IMR-90 (cell line): ENCODE data around the gene NPHP4. TPM values are rescaled to one million over a fixed set of nuclear protein-coding genes. Genes with fewer than 3 reads are reported as not detected.

Experiments used
- ATAC-seq: fragments of 200-7000 bp; cut with Tn5 transposase; 2 replicates; pipeline ENCODE4 v1.9.1; 2020; ENCODE audit warnings: low read depth, mild to moderate bottlenecking, moderate library complexity
- BruUV-seq: library from RNA; stranded (reverse); fragments of 400-500 nt; replicated peaks from 2 replicates; lab custom pipeline; 2021; lab: Mats Ljungman, UMichigan
- CTCF ChIA-PET: fragments of 300-600 bp; formaldehyde crosslinking; extraction: SDS; loops from one replicate; lab custom pipeline; 2021; ENCODE audit warnings: antibody characterized with exemption; lab: Yijun Ruan, JAX
- POLR2A ChIA-PET: fragments of 300-600 bp; sonication (Branson Sonifier 250); formaldehyde crosslinking; loops from one replicate; lab custom pipeline; 2022; ENCODE audit warnings: antibody characterized with exemption; ENCODE audit not compliant: unreplicated experiment; lab: Charles Lee
- DNase-seq: peaks from one replicate; pipeline ENCODE4 v3.0.0; 2013
- H2AFZ ChIP-seq: replicated peaks from 2 replicates; pipeline ENCODE3; 2013; ENCODE audit warnings: low read length, mild to moderate bottlenecking; ENCODE audit not compliant: poor library complexity
- H2AK5ac ChIP-seq: 2 replicates; pipeline ENCODE4 v1.6.1; 2013; ENCODE audit warnings: low read depth, low read length, inconsistent platforms
- H2AK9ac ChIP-seq: replicated peaks from 2 replicates; pipeline ENCODE3; 2013; ENCODE audit warnings: mild to moderate bottlenecking, low read depth, low read length, moderate library complexity; ENCODE audit not compliant: poor library complexity
- H2BK120ac ChIP-seq: 2 replicates; pipeline ENCODE4 v1.6.1; 2013; ENCODE audit warnings: low read depth, low read length, inconsistent platforms
- H2BK15ac ChIP-seq: 3 replicates; pipeline ENCODE4 v1.6.1; 2013; ENCODE audit warnings: low read depth, low read length, inconsistent platforms
- H2BK20ac ChIP-seq: 2 replicates; pipeline ENCODE4 v1.6.1; 2013; ENCODE audit warnings: low read depth, mild to moderate bottlenecking, inconsistent platforms, low read length, moderate library complexity
- H2BK5ac ChIP-seq: 2 replicates; pipeline ENCODE4 v1.6.1; 2013; ENCODE audit warnings: mild to moderate bottlenecking, low read depth, low read length, inconsistent platforms; ENCODE audit not compliant: poor library complexity, severe bottlenecking
- H3K14ac ChIP-seq: replicated peaks from 2 replicates; pipeline ENCODE4 v1.6.1; 2013; ENCODE audit warnings: low read depth, low read length, inconsistent platforms
- H3K18ac ChIP-seq: 2 replicates; pipeline ENCODE4 v1.6.1; 2013; ENCODE audit warnings: low read depth, low read length, control low read depth
- H3K23ac ChIP-seq: 2 replicates; pipeline ENCODE4 v1.6.1; 2013; ENCODE audit warnings: low read depth, low read length, inconsistent platforms
- H3K27ac ChIP-seq: 2 replicates; pipeline ENCODE4 v1.5.1; 2013; ENCODE audit warnings: mild to moderate bottlenecking, control low read depth, low read length; ENCODE audit not compliant: insufficient read depth
- H3K27me3 ChIP-seq: 2 replicates; pipeline ENCODE4 v1.6.1; 2013; ENCODE audit warnings: low read length; ENCODE audit not compliant: control insufficient read depth, insufficient read depth
- H3K36me3 ChIP-seq: 2 replicates; pipeline ENCODE4 v1.6.1; 2013; ENCODE audit warnings: low read length, mixed read lengths; ENCODE audit not compliant: control insufficient read depth, insufficient read depth
- H3K4ac ChIP-seq: 2 replicates; pipeline ENCODE4 v1.6.1; 2013; ENCODE audit warnings: low read depth, low read length, inconsistent platforms
- H3K4me1 ChIP-seq: 2 replicates; pipeline ENCODE4 v1.6.1; 2013; ENCODE audit warnings: low read length, mixed read lengths; ENCODE audit not compliant: control insufficient read depth, insufficient read depth
- H3K4me2 ChIP-seq: 2 replicates; pipeline ENCODE4 v1.6.1; 2013; ENCODE audit warnings: low read depth, mild to moderate bottlenecking, control low read depth, low read length, moderate library complexity
- H3K4me3 ChIP-seq: 2 replicates; pipeline ENCODE4 v1.5.1; 2013; ENCODE audit warnings: low read depth, mild to moderate bottlenecking, control low read depth, low read length, moderate library complexity; ENCODE audit not compliant: insufficient read depth
- H3K56ac ChIP-seq: 2 replicates; pipeline ENCODE4 v1.6.1; 2013; ENCODE audit warnings: low read length, inconsistent platforms; ENCODE audit not compliant: insufficient read depth; ENCODE audit errors: extremely low read depth
- H3K79me1 ChIP-seq, 2 experiments: 2 replicates each; pipeline ENCODE4 v1.6.1; 2013; ENCODE audit warnings: low read length in 2 of 2, inconsistent platforms in 1 of 2, low read depth in 1 of 2
- H3K9ac ChIP-seq: 2 replicates; pipeline ENCODE4 v1.6.1; 2013; ENCODE audit warnings: low read depth, low read length, control low read depth
- H3K9me1 ChIP-seq: 2 replicates; pipeline ENCODE4 v1.6.1; 2013; ENCODE audit warnings: low read length, inconsistent platforms; ENCODE audit not compliant: insufficient read depth
- H3K9me3 ChIP-seq: 2 replicates; pipeline ENCODE4 v1.6.1; 2013; ENCODE audit warnings: low read length; ENCODE audit not compliant: control insufficient read depth, insufficient read depth
- H4K20me1 ChIP-seq: 2 replicates; pipeline ENCODE4 v1.6.1; 2013; ENCODE audit warnings: low read length, inconsistent platforms; ENCODE audit not compliant: insufficient read depth
- H4K5ac ChIP-seq: 2 replicates; pipeline ENCODE4 v1.6.1; 2013; ENCODE audit warnings: mild to moderate bottlenecking, low read depth, low read length, control low read depth
- H4K8ac ChIP-seq, 2 experiments: 2 replicates each; pipeline ENCODE4 v1.6.1; 2013; ENCODE audit warnings: low read depth in 2 of 2, low read length in 2 of 2, control low read depth in 1 of 2, inconsistent platforms in 1 of 2
- H4K91ac ChIP-seq: 2 replicates; pipeline ENCODE4 v1.6.1; 2013; ENCODE audit warnings: low read depth, low read length, inconsistent platforms; ENCODE audit not compliant: insufficient read depth
- BHLHE40 ChIP-seq: fragments of 150-350 bp; IDR thresholded peaks from 2 replicates; pipeline ENCODE4 v1.6.1; 2016; ENCODE audit warnings: mild to moderate bottlenecking, low read depth, low read length
- CEBPB ChIP-seq: IDR thresholded peaks from 2 replicates; pipeline ENCODE4 v1.6.1; 2012; ENCODE audit warnings: low read depth, low read length, improper control_type of control experiment
- CHD1 ChIP-seq: IDR thresholded peaks from 2 replicates; pipeline ENCODE4 v1.6.1; 2012; ENCODE audit warnings: low read depth, low read length, improper control_type of control experiment
- CTCF ChIP-seq: conservative IDR thresholded peaks from 2 replicates; pipeline ENCODE4 v1.5.1; 2012; ENCODE audit warnings: mild to moderate bottlenecking, low read depth, low read length, improper control_type of control experiment
- ELK1 ChIP-seq: fragments of 150-350 bp; IDR thresholded peaks from 2 replicates; pipeline ENCODE4 v1.6.1; 2016; ENCODE audit warnings: low read depth, mild to moderate bottlenecking, low read length, moderate library complexity, borderline replicate concordance
- FOS ChIP-seq: fragments of 150-350 bp; IDR thresholded peaks from 2 replicates; pipeline ENCODE4 v1.6.1; 2016; ENCODE audit warnings: low read depth, low read length
- MAFK ChIP-seq: IDR thresholded peaks from 2 replicates; pipeline ENCODE4 v1.6.1; 2012; ENCODE audit warnings: low read depth, low read length, improper control_type of control experiment
- MAZ ChIP-seq: IDR thresholded peaks from 2 replicates; pipeline ENCODE4 v1.6.1; 2012; ENCODE audit warnings: low read depth, mild to moderate bottlenecking, low read length, improper control_type of control experiment, moderate library complexity, borderline replicate concordance
- MXI1 ChIP-seq: IDR thresholded peaks from 2 replicates; pipeline ENCODE4 v1.6.1; 2012; ENCODE audit warnings: low read depth, mild to moderate bottlenecking, low read length, moderate library complexity, borderline replicate concordance
- NFE2L2 ChIP-seq: fragments of 150-350 bp; IDR thresholded peaks from 2 replicates; pipeline ENCODE4 v1.6.1; 2016; ENCODE audit warnings: low read depth, mild to moderate bottlenecking, low read length
- POLR2A ChIP-seq: IDR thresholded peaks from 2 replicates; pipeline ENCODE4 v1.6.1; 2012; ENCODE audit warnings: mild to moderate bottlenecking, low read depth, low read length
- RAD21 ChIP-seq: IDR thresholded peaks from 2 replicates; pipeline ENCODE4 v1.6.1; 2012; ENCODE audit warnings: low read length, improper control_type of control experiment
- RCOR1 ChIP-seq: IDR thresholded peaks from 2 replicates; pipeline ENCODE4 v1.6.1; 2012; ENCODE audit warnings: mild to moderate bottlenecking, low read length, improper control_type of control experiment; ENCODE audit not compliant: insufficient replicate concordance
- RFX5 ChIP-seq: IDR thresholded peaks from 2 replicates; pipeline ENCODE4 v1.8.0; 2012; ENCODE audit warnings: low read depth, mild to moderate bottlenecking, low read length, moderate library complexity
- SMC3 ChIP-seq: fragments of 150-350 bp; IDR thresholded peaks from 2 replicates; pipeline ENCODE4 v1.6.1; 2016; ENCODE audit warnings: low read depth, mild to moderate bottlenecking, antibody characterized with exemption, low read length, moderate library complexity
- USF2 ChIP-seq: fragments of 150-350 bp; IDR thresholded peaks from 2 replicates; pipeline ENCODE4 v1.6.1; 2017; ENCODE audit warnings: mild to moderate bottlenecking, antibody characterized with exemption, low read length, low read depth
- WGBS, 2 experiments: methylation state at CpG; one replicate each; pipeline versions ENCODE4 v1.1.5 to v1.1.7; 2013; ENCODE audit warnings: missing lambda C conversion rate in 2 of 2; ENCODE audit not compliant: insufficient read length in 1 of 2; ENCODE audit errors: extremely low coverage in 2 of 2; 5-methylcytosine and 5-hydroxymethylcytosine counted together
- dilution Hi-C: fragments of 300-500 bp; cut with HindIII; formaldehyde crosslinking; loops from one replicate; pipeline ENCODE4 v1.14.3; 2018; ENCODE audit warnings: low sequenced_read_pairs; ENCODE audit not compliant: unreplicated experiment
- in situ Hi-C: fragments of 300-500 bp; cut with MboI; formaldehyde crosslinking; loops from 3 replicates; pipeline ENCODE4 v1.14.3; 2019; ENCODE audit warnings: low sequenced_read_pairs, inconsistent platforms, mixed read lengths
- intact Hi-C: fragments of 100-400 bp; cut with micrococcal nuclease; formaldehyde crosslinking; loops from 2 replicates; pipeline ENCODE4 v1.10.0; 2022
- polyA plus RNA-seq, 3 experiments: library from polyadenylated mRNA; depleted of rRNA; stranded (reverse); fragments of >200 nt; gene quantifications; 2 replicates each; pipeline ENCODE4 v1.2.3, GENCODE V29; 2012; ENCODE audit warnings: low replicate concordance in 1 of 3
- total RNA-seq: library from RNA; depleted of rRNA; stranded (reverse); fragments of >200 nt; gene quantifications from 2 replicates; pipeline ENCODE4 v1.2.3, GENCODE V29; 2012

NPHP4 gene
- total and polyA plus RNA-seq, 2 of the 4 experiments (the other 2 are of a cell fraction): 2.0 to 5.5 TPM

- Histone ChIP-seq H3K79me1 (no peaks in the 10 kb centered on the region), H3K9me1 (no peaks in the 10 kb centered on the region), H3K9ac (no peak overlapping the region), H2BK5ac (no peak overlapping the region), H3K23ac (no peak overlapping the region), H3K36me3 (peaks cover 3% of the 10 kb centered on the region; the same call in 1 of the 2 replicates), H3K27ac (no peak overlapping the region), H4K8ac (no peak overlapping the region), H3K4me2 (no peak overlapping the region), H3K4me1 (peaks cover 2% of the 10 kb centered on the region; the same call in 1 of the 2 replicates), H4K5ac (no peak overlapping the region), H2BK120ac (no peak overlapping the region), H2AK5ac (no peak overlapping the region), H3K18ac (no peak overlapping the region), H2BK20ac (no peak overlapping the region), H3K27me3 (no peaks in the 10 kb centered on the region), H4K20me1 (no peaks in the 10 kb centered on the region), H3K9me3 (no peaks in the 10 kb centered on the region), H3K14ac (no peak overlapping the region), H3K4ac (no peak overlapping the region), H3K4me3 (no peak overlapping the region), H3K56ac (no peak overlapping the region), H2AK9ac (no peak overlapping the region), H2BK15ac (no peak overlapping the region), H4K91ac (no peak overlapping the region), H2AFZ (no peak overlapping the region)
- ATAC-seq (no peak), DNase-seq (no peak)
- CTCF ChIA-PET: no interaction called here
- POLR2A ChIA-PET: no interaction called here
- 96% methylated on average over 10 of the region's 14 CpGs; no CpG with 5 or more reads in 1 of the 2 experiments for WGBS, 2 experiments
- no TSS peak for BruUV-seq
- intact Hi-C loops: no loop called here
- TF ChIP-seq FOS (no peak), POLR2A (no peak), MAZ (no peak), CTCF (no peak), BHLHE40 (no peak), CEBPB (no peak), USF2 (no peak), RFX5 (no peak), CHD1 (no peak), MXI1 (no peak), MAFK (no peak), RAD21 (no peak), RCOR1 (no peak), ELK1 (no peak), SMC3 (no peak), NFE2L2 (no peak)
- in situ Hi-C loops: loop anchor here (25.0 kb wide), 1 partner anchor 1997 kb away; the partner anchor contains the start of gene C1orf174
- dilution Hi-C loops: no loop called here
Observed at GRCh38 chr1:5909576-5910275, 82.5 kb downstream of the NPHP4 start.
